HG03139 (cell line): Measurements from ENCODE around the gene STAC3.

ENCODE experiments used
- ATAC-seq: cut with Tn5 transposase; IDR thresholded peaks from one replicate; pipeline ENCODE4 v1.9.1; 2021; ENCODE audit not compliant: unreplicated experiment

Gene STAC3

DNA sequence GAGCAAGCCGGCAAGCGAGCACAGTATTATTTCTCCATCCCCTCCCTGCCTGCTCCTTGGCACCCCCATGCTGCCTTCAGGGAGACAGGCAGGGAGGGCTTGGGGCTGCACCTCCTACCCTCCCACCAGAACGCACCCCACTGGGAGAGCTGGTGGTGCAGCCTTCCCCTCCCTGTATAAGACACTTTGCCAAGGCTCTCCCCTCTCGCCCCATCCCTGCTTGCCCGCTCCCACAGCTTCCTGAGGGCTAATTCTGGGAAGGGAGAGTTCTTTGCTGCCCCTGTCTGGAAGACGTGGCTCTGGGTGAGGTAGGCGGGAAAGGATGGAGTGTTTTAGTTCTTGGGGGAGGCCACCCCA, 38.3 kb downstream of the STAC3 start:
- no peak for ATAC-seq

DNA sequence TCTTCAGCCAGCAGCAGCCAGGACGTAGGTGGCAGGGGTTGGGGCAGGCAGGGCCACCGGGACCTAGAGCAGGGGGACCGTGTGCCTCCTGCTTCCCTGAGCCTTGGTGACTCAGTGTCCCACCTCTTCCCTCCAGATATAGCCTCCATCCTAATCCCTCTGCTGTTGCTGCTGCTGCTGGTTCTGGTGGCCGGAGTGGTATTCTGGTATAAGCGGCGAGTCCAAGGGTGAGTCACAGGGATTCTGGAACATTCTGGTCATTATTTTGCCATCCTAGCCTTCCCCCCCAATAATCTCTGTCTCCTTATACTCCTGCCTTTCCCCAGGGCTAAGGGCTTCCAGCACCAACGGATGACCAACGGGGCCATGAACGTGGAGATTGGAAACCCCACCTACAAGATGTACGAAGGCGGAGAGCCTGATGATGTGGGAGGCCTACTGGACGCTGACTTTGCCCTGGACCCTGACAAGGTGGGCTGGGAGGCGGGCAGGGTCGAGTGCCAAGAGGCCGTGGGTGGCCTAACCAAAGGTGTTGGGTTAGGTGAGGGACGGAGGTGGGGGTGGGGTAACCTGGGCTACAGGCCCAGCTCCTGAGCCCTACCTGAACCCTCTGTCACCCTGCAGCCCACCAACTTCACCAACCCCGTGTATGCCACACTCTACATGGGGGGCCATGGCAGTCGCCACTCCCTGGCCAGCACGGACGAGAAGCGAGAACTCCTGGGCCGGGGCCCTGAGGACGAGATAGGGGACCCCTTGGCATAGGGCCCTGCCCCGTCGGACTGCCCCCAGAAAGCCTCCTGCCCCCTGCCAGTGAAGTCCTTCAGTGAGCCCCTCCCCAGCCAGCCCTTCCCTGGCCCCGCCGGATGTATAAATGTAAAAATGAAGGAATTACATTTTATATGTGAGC, 38.9 kb downstream of the STAC3 start:
- no peak for ATAC-seq

DNA sequence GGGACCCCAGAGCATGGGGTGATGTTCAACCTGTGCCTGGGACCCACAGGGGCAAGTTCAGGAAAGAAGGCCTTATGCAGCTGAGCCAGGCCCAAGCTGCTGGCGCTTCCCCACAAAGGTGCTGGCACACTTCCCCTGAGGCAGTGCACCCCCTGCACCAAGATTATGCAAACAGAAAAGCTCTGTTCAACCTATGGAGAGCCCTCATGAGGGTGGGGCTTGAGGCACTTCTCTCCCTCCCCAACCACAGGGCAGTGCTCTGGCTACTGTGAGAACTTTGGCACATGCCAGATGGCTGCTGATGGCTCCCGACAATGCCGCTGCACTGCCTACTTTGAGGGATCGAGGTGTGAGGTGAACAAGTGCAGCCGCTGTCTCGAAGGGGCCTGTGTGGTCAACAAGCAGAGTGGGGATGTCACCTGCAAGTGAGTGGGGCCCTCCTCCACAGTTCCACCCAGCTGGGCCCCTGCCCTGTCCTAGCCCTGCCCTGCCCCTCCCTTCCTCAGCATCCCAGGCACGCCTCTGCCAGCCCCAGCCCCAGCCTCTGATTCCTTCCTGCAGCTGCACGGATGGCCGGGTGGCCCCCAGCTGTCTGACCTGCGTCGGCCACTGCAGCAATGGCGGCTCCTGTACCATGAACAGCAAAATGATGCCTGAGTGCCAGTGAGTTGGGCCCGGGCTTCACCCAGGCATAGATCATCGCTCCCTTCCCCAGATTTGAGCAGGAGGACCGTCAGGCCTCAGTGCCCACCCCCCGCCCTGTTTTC, 39.9 kb downstream of the STAC3 start:
- ATAC-seq = no peak

DNA sequence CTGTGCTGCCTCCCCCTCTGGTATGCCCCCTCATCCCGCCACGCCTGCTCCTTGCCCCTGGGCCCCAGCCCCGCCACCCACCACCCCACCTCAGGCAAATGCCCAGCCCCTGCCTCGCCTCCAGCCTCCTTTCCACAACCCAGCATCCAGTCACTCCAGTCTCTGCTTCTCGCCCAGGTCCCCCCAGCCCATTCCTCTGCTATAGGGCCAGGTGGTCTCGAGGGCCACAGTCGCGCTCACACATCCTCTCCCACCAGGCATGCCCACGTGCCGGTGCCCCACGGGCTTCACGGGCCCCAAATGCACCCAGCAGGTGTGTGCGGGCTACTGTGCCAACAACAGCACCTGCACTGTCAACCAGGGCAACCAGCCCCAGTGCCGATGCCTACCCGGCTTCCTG, 40.5 kb downstream of the STAC3 start:
- ATAC-seq = no peak

DNA sequence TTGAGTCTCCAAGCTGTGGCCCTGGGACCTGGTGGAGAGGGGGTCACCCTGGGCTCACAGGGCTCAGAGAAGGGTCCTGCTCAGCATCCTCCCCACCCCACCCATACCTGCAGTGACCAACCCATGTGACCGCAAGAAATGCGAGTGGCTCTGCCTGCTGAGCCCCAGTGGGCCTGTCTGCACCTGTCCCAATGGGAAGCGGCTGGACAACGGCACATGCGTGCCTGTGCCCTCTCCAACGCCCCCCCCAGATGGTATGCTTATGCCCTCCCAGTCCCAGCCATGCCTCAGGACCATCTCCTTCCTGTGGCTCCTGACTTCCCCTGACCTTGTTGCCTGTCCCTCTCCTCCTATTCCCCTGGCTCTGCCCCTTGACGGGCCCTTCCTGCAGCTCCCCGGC, 41.1 kb downstream of the STAC3 start:
- ATAC-seq = no peak

DNA sequence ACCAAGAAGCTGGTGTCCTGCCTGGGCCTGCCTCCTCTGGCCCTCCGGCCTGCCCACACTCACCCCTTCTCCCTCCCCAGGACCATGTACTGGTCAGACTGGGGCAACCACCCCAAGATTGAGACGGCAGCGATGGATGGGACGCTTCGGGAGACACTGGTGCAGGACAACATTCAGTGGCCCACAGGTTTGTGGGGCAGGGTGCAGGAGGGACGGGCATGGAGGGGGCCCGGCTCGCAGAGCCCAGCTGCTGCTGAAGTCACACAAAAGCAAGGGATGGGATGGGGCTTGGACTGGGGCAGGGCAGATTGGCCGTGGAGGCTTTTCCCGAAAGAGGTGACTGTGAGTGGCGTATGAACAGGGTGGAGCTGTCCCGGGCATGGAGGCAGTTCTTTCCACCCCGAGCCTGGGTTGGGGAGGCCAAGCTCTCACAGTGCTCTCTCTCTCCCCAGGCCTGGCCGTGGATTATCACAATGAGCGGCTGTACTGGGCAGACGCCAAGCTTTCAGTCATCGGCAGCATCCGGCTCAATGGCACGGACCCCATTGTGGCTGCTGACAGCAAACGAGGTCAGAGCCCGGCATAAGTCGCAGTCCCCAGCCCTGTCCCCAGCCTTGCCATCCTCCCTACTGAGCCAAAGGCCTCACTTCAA, 42.2 kb downstream of the STAC3 start:
- ATAC-seq = no peak

DNA sequence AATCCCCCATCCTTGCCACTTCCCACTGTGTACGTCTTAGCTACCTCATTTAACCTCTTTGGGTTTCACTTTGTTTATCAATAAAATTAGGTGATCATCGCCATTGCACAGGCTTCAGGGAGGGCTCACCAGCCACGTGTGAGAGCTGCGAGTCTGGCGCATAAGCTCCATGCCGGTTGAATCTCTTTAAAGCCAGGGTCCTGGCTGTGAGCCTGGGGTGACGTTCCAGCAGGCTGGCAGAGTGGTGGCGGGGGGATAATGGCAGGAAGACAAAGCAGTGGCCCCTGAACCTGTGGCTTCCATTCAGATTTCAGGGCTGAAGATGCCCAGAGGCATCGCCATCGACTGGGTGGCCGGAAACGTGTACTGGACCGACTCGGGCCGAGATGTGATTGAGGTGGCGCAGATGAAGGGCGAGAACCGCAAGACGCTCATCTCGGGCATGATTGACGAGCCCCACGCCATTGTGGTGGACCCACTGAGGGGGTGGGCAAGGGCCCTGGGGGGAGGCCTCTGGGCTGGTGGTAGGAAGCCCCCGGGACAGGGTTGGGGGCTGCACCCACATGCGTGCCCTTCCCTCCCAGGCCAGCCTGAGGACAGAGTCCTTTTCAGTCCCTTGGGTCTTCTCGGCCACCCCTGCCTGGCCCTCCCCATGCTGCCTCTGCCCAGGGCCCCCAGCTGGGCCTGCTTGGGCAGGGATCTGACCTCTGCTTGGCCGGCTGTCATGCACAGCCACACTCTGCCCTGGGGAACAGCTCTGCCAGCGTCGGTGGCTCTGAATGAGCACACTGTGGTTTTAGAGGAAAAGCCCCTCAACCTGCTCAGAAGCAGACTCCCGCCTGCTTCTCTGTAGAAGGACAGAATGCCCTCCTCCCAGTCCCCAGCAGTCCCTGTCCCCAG, 43.0 kb downstream of the STAC3 start:
- no peak for ATAC-seq

DNA sequence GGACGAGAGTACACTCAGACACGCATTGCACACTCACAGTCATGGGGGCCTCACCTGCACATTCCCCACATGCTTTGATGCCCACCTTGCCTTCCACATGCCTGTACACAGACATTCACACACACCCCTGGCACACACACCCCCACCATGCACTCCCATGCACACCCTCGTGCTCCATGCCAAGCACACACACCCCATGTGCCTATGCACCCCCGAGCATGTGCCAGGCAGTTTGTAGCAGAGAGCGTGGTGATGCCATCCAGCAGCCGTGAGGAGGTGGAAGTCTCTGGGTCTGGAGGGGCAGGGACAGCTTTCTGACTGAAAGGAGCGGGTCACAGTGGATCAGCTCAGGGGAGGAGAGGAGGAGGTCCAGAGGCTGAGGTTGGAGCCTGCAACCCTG, 45.1 kb downstream of the STAC3 start:
- no peak for ATAC-seq

DNA sequence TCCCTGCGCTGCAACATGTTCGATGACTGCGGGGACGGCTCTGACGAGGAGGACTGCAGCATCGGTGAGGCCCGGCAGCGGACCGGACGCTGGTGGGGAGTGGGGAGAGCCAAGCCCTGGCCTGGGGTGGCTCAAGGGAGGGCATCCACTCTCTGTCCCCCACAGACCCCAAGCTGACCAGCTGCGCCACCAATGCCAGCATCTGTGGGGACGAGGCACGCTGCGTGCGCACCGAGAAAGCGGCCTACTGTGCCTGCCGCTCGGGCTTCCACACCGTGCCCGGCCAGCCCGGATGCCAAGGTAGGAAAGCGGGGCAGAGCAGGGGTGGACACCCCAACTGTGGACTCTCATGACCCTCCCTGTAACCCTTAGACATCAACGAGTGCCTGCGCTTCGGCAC, 45.8 kb downstream of the STAC3 start:
- no peak for ATAC-seq

DNA sequence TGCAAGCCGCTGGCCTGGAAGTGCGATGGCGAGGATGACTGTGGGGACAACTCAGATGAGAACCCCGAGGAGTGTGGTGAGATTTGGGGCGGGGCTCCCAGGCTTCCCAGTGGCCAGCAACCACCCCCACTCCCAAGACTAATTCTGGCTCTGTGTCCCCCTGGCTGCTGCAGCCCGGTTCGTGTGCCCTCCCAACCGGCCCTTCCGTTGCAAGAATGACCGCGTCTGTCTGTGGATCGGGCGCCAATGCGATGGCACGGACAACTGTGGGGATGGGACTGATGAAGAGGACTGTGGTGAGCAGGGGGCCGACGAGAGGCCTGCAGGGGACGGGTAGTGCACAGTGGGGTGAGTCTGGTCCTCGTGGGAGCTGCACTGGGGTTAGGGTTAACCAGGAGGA, 46.5 kb downstream of the STAC3 start:
- no peak for ATAC-seq

DNA sequence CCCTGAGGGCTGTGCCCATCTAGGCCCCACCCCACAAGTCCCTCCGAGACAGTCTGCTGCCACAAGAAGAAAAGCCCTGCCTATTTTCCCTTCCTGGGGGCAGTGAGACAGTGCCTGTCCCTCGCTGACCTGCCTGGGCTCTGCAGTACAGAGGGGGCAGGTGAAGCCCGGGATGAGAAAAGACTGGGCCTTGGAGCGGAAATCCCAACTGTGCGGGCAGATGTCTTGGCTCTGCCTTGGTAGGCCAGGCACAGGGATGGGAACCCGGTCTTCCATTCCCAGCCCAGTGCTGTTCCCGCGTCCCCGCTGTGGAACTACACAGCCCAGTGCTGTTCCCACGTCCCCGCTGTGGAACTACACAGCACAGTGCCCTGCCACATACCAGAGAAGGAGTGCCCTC, 47.2 kb downstream of the STAC3 start:
- no peak for ATAC-seq

DNA sequence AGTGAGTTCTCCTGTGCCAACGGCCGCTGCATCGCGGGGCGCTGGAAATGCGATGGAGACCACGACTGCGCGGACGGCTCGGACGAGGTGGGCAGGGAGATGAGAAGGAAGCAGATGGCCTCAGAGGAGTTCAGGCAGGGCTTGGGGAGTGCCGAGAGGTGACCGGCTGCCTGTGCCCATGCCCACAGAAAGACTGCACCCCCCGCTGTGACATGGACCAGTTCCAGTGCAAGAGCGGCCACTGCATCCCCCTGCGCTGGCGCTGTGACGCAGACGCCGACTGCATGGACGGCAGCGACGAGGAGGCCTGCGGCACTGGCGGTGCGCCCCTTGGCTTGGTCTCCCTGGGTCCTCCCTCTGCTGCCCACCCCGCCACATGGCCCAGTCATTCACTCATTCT, 47.8 kb downstream of the STAC3 start:
- ATAC-seq = no peak

DNA sequence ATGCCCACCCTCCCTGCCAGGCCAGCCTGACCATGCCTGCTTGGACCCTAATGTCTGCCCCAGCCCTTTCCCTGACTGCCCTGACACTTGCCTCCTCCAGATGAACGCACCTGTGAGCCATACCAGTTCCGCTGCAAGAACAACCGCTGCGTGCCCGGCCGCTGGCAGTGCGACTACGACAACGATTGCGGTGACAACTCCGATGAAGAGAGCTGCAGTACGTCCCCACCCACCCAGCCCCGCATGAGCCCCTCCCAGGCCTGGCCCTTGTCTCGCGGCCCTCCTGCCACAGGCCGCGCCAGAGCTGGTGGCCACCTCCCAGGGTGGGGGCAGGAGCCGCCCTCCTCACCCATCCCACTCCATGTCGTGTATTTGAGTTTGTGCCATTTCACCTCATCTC, 48.7 kb downstream of the STAC3 start:
- no peak for ATAC-seq

DNA sequence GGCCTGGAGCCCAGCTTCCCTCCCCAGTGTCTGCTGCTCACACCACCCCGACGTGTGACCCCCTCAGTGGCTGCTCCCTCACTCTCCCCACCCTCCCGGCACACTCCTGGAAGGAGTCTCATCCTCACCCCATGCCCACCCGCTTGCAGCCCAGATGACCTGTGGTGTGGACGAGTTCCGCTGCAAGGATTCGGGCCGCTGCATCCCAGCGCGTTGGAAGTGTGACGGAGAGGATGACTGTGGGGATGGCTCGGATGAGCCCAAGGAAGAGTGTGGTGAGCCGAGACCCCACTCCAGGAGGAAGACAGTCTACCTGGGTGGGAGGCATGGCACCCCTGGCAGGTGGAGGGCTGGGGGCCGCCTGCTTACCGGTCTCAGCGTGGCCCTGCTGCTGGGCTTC, 49.4 kb downstream of the STAC3 start:
- ATAC-seq = no peak

DNA sequence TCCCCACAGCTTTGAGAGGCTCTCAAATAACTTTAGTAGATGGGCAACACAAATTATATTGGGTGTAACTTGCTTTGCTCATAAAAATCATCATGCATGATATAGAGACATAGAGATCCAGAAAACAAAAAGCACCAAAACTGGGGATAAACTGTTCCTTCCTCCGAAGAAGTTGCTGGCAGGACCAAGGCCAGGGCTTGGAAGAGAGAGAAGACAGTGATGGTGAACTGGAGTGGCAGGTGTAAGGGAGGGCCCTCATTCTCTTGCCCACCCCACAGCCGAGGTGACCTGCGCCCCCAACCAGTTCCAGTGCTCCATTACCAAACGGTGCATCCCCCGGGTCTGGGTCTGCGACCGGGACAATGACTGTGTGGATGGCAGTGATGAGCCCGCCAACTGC, 49.8 kb downstream of the STAC3 start:
- ATAC-seq = no peak

DNA sequence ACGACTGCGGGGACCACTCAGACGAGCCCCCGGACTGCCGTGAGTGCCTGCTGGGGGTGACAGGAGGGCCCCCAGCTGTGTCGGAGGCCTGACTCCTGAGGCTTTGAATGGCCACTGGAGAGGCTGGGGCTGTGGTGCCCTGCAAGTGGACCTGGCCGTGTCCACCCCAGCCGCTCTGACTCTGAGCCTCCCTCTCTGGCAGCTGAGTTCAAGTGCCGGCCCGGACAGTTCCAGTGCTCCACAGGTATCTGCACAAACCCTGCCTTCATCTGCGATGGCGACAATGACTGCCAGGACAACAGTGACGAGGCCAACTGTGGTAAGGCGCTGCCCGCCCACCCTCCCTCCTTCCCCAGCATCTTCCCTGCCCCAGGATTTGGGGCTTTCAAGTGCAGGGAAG, 50.5 kb downstream of the STAC3 start:
- no peak for ATAC-seq

DNA sequence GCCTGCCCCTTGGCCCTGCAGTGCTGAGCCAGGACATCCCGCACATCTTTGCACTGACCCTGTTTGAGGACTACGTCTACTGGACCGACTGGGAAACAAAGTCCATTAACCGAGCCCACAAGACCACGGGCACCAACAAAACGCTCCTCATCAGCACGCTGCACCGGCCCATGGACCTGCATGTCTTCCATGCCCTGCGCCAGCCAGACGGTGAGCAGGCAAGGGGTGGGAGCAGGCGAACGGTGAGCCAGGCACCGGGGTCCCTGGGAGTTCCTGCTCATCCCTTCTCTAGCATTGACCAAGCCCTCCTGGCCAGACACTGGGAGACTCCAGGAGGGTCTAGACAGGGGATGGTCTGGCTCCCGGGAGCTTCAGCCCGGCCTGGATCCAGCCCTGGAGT, 51.8 kb downstream of the STAC3 start:
- no peak for ATAC-seq

DNA sequence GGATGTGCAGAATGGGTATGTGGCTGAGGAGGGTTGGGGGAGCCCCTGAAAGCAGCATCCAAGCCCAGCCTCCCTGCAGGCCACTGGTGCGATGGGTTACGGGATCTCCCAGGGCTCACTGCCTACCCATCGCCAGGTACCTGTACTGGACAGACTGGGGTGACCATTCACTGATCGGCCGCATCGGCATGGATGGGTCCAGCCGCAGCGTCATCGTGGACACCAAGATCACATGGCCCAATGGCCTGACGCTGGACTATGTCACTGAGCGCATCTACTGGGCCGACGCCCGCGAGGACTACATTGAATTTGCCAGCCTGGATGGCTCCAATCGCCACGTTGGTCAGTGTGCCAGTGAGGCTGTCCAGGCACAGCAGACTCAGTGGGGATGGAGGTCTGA, 52.7 kb downstream of the STAC3 start:
- ATAC-seq = no peak

DNA sequence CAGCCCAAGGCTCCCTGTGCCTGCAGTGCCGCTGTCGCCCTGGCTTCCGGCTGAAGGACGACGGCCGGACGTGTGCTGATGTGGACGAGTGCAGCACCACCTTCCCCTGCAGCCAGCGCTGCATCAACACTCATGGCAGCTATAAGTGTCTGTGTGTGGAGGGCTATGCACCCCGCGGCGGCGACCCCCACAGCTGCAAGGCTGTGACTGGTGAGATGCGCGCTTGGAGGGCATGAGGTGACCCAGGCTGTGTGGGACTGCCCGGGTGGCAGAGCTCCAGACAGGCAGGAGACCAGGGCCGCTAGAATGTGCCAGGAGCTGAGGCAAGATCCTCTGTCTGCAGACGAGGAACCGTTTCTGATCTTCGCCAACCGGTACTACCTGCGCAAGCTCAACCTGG, 54.0 kb downstream of the STAC3 start:
- ATAC-seq = no peak

DNA sequence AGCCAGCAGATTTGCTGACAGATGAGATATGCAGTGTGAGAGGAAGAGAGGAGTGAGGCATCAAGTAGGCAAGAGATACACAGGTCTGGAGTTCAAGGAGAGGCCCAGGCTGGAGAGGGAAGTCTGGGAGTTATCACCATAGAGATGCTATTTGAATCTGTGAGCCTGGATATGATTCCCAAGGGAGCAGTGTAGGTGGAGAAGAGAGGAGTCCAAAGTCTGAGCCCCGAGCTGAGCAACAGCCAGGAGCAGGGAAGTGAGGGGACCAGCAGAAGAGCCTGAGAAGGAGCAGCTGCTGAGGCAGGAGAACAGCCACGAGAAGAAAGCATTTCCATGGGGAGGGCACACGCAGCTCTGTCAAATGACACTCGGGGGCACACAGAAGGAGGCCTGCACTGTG, 54.5 kb downstream of the STAC3 start:
- ATAC-seq = no peak
